IMR-90 (cell line): ENCODE data around the gene NEMP1.

Source experiments
- BHLHE40 ChIP-seq: fragments of 150-350 bp; IDR thresholded peaks from 2 replicates; pipeline ENCODE4 v1.6.1; 2016; ENCODE audit warnings: mild to moderate bottlenecking, low read depth, low read length
- CHD1 ChIP-seq: IDR thresholded peaks from 2 replicates; pipeline ENCODE4 v1.6.1; 2012; ENCODE audit warnings: low read depth, low read length, improper control_type of control experiment
- CTCF ChIP-seq: conservative IDR thresholded peaks from 2 replicates; pipeline ENCODE4 v1.5.1; 2012; ENCODE audit warnings: mild to moderate bottlenecking, low read depth, low read length, improper control_type of control experiment
- ELK1 ChIP-seq: fragments of 150-350 bp; IDR thresholded peaks from 2 replicates; pipeline ENCODE4 v1.6.1; 2016; ENCODE audit warnings: low read depth, mild to moderate bottlenecking, low read length, moderate library complexity, borderline replicate concordance
- FOS ChIP-seq: fragments of 150-350 bp; IDR thresholded peaks from 2 replicates; pipeline ENCODE4 v1.6.1; 2016; ENCODE audit warnings: low read depth, low read length
- MAFK ChIP-seq: IDR thresholded peaks from 2 replicates; pipeline ENCODE4 v1.6.1; 2012; ENCODE audit warnings: low read depth, low read length, improper control_type of control experiment
- MXI1 ChIP-seq: IDR thresholded peaks from 2 replicates; pipeline ENCODE4 v1.6.1; 2012; ENCODE audit warnings: low read depth, mild to moderate bottlenecking, low read length, moderate library complexity, borderline replicate concordance
- POLR2A ChIP-seq: IDR thresholded peaks from 2 replicates; pipeline ENCODE4 v1.6.1; 2012; ENCODE audit warnings: mild to moderate bottlenecking, low read depth, low read length
- RAD21 ChIP-seq: IDR thresholded peaks from 2 replicates; pipeline ENCODE4 v1.6.1; 2012; ENCODE audit warnings: low read length, improper control_type of control experiment
- RCOR1 ChIP-seq: IDR thresholded peaks from 2 replicates; pipeline ENCODE4 v1.6.1; 2012; ENCODE audit warnings: mild to moderate bottlenecking, low read length, improper control_type of control experiment; ENCODE audit not compliant: insufficient replicate concordance
- RFX5 ChIP-seq: IDR thresholded peaks from 2 replicates; pipeline ENCODE4 v1.8.0; 2012; ENCODE audit warnings: low read depth, mild to moderate bottlenecking, low read length, moderate library complexity
- SMC3 ChIP-seq: fragments of 150-350 bp; IDR thresholded peaks from 2 replicates; pipeline ENCODE4 v1.6.1; 2016; ENCODE audit warnings: low read depth, mild to moderate bottlenecking, antibody characterized with exemption, low read length, moderate library complexity
- USF2 ChIP-seq: fragments of 150-350 bp; IDR thresholded peaks from 2 replicates; pipeline ENCODE4 v1.6.1; 2017; ENCODE audit warnings: mild to moderate bottlenecking, antibody characterized with exemption, low read length, low read depth

- TF ChIP-seq CTCF = no peak
- no peak for TF ChIP-seq POLR2A
- no peak for TF ChIP-seq SMC3
- TF ChIP-seq MXI1 = no peak
- no peak for TF ChIP-seq ELK1
- TF ChIP-seq RFX5 = no peak
- no peak for TF ChIP-seq FOS
- TF ChIP-seq RCOR1 = no peak
- no peak for TF ChIP-seq RAD21
- TF ChIP-seq MAFK = no peak
- no peak for TF ChIP-seq CHD1
- TF ChIP-seq BHLHE40 = no peak
- no peak for TF ChIP-seq USF2
Measured at GRCh38 chr12:57046086-57046791, 32.4 kb downstream of the NEMP1 start.
